SIG-M5 treated with dmso at 0.1 percent for 504 hours (cell line): ENCODE results near the gene ZGLP1.
"Not testable (repeated sequence)": the region's sequence is repeated elsewhere in the genome, so short reads cannot be mapped to it uniquely, and the experiment has no call there.

Source experiments
- DNase-seq: peaks from one replicate; lab custom pipeline; 2025; ENCODE audit not compliant: unreplicated experiment; lab: John Stamatoyannopoulos, UW

ZGLP1 gene

GRCh38 chr19:10309423-10309822, at the start of gene ZGLP1:
ZGLP1 (minus strand) TSS chr19:10309815.
- DNase-seq: no peak

- no peak for DNase-seq
These were observed 46.8 kb upstream of the ZGLP1 start for GRCh38 chr19:10356431-10356830.

GRCh38 chr19:10353793-10354391, 44.3 kb upstream of the ZGLP1 start:
- DNase-seq: no peak

DNA sequence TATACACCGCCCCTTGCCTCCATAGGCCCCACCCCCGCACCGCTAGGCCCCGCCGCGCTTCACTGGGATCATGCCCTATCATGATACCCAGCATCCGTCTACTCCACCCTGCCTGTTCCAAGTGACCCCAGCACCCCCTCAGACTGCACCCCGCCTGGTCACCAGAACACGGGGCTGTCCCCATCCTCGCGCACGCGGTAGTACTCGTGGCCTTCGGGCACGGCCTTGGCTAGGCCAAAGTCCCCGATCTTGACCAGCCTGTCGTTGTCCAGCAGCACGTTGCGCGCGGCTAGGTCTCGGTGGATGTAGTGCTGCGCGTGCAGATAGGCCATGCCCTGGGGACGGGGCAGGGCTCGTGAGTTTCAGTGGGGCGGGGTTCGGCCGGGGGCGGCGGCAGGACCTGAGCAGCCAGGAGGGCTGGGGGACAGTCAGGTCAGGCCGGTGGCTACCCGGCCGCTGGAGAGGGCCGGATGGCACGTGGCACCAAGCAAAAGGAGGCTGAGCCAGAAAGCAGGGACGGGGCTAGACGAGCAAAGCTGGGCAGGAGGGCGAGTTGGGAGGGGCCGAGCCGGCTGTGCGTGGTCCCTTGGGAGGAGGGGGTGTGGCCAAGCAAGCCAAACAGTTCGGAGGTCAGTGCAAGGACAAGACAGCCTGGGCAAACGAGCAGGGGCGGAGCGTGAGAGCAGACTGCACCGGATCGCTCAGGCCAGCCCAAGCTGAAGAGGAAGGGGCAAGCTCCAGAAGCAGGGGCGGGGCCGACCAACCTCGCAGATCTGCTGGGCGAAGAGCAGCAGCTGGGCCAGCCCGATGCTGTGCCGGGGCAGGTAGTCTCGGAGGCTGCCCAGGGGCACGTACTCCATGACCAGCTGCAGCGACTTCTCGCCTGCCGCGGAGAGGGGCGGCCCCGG, 43.4 kb upstream of the ZGLP1 start:
- DNase-seq: no peak

DNA sequence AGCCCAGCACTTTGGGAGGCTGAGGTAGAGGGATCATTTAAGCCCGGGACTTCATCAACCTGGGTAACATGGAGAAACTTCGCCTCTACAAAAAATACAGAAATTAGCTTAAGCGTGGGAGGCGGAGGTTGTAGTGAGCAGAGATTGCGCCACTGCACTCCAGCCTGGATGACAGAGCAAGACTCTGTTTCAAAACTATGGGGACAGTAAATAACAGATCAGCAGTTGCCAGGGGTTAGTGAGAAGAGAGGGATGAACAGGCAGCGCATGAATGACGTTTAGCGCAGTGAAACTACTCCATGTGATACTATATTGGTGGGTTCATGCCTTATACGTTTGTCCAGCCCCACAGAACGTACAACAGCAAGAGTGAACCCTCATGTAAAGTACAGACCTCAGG, 36.9 kb upstream of the ZGLP1 start:
- peak; percentile 93 for DNase-seq

DNA sequence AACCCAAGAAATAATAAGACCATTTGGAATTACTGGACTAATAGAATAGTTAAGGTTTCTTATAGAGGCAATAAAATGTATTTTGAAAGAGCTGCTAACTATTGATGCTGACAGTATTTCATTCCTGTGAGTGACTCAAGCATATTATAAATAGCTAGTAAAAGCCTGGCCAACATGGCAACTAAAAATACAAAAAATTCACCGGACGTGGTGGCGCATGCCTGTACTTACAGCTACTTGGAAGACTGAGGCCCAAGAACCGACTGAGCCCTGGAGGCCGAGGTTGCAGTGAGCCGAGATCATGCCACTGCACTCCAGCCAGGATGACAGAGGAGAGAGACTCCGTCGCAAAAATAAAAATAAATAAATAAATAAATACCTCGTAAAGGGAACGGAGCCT, 35.2 kb upstream of the ZGLP1 start:
- no peak for DNase-seq

DNA sequence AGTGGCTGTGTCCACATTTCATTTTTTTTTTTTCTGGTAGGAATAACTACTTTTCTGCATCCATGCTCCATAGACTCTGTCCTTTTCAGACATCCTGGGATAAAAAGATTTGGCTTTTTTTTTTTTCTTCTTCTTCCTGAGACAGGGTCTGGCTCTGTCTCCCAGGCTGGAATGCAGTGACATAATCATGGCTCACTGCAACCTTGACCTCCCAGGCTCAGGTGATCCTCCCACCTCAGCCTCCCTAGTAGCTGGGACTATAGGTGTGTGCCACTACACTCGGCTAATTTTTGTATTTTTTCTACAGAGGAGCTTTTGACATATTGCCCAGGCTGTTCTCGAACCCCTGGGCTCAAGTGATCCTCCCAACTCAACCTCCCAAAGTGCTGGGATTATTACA, 33.9 kb upstream of the ZGLP1 start:
- no peak for DNase-seq

DNA sequence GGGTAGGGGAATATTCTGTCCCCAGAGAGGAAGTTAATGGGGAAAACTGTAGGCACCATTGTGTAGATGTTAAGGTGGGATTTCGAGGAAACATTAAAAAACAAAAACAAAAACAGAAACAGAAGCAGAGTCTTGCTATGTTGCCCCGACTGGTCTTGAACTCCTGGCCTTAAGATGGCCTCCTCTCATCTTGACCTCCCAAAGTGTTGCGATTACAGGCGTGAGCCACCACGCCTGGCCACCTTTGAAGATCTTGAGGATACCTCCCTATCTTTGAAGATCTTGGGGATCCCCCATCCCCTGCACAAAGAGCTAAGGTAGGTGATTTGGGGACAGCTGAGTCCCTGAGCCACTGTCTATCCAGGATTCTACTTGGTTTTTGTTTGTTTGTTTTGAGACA, 30.4 kb upstream of the ZGLP1 start:
- DNase-seq: no peak

DNA sequence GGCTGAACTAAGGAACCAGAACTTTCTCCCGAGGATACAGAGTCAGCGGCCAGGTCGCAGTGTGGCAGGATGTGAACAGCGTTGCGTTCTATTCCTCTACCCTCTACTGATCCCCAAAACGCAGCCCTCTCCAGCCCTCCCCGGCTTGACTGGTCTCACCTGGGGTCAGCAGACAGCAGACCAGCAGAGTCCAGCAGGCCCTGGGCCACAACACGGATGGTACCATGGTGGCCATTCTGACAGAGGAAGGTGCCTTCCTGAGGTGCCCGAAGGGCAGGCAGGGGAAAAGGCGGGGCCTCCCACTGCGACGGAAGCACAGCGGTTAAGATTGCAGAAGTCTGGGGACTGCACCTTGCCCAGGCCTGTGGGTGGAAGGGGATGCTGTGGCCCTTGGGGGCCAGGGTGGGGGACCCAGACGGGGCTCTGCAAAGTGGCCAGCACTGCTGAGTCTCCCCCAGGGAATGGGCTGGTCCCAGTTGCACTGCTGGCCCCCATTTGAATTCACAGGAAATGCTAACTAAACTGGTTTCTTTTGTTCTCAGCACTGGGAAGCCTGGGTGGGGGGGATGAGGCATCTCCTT, 29.9 kb upstream of the ZGLP1 start, which contains the start of gene ICAM3:
Gene ICAM3, minus strand, starts transcription at position 245 of the 581 bp plus-strand sequence. Its CDS starts 10 bp downstream, at position 235.
- peak; percentile 46 for DNase-seq

DNA sequence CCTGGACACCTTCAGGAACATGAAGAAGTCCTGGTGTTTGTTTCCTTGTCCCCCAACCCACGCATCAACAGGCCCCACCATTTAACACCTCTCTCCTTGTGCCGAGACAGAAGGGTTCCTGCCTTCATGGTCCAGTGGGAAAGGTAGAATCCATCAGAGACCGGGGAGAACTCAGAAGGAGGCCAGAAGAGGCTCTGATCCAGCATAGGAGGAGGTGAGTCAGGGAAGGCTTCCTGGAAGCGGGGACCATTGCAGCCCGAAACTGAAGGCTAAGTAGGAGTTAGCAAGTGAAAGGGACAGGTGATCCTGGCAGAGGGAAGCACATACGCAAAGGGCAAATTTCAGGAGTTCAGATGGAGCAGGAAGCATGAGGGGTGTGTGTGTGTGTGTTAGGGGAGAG, 29.3 kb upstream of the ZGLP1 start:
- no peak for DNase-seq

GRCh38 chr19:10336725-10337124, 27.1 kb upstream of the ZGLP1 start:
- DNase-seq: not testable (repeated sequence)

- DNase-seq: no peak
These were observed 25.9 kb upstream of the ZGLP1 start for GRCh38 chr19:10335352-10335985.

DNA sequence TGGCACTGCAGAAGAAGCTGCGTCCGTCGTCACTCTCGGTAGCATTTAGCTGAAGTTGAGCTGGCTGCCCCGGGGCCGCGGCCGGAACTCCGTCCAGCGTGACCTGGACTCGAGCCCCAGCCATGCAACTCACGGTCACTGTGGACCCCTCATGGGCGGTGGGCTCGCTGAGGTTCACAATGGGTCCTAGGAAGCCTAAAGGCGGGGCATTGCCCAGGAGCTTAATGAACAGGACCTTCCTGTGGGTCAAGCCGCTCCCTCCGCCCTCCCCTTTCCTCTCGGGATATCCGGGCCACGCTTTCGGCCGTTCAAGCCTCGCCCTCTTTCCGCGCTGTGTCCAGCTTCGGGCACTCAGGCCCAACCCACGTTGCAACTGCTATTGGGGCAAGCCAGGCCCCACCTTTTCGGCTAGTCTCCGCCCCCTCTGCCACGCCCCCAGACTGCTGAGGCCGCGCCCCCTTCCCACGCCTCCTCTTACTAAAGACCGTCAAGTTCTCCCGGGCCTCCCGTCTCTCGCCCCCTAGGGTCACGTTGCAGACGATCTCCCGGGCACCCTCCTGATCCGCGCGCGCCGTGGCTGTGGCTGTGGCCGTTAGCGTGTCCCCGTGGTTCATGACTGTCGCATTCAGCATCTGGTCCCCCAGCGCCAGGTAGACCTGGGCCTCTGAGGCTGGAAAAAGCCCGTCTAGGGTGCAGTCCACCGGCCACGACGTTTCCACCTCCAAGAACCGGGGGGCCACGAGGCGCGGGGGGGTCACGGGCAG, 25.2 kb upstream of the ZGLP1 start:
- peak; percentile 45 for DNase-seq

DNA sequence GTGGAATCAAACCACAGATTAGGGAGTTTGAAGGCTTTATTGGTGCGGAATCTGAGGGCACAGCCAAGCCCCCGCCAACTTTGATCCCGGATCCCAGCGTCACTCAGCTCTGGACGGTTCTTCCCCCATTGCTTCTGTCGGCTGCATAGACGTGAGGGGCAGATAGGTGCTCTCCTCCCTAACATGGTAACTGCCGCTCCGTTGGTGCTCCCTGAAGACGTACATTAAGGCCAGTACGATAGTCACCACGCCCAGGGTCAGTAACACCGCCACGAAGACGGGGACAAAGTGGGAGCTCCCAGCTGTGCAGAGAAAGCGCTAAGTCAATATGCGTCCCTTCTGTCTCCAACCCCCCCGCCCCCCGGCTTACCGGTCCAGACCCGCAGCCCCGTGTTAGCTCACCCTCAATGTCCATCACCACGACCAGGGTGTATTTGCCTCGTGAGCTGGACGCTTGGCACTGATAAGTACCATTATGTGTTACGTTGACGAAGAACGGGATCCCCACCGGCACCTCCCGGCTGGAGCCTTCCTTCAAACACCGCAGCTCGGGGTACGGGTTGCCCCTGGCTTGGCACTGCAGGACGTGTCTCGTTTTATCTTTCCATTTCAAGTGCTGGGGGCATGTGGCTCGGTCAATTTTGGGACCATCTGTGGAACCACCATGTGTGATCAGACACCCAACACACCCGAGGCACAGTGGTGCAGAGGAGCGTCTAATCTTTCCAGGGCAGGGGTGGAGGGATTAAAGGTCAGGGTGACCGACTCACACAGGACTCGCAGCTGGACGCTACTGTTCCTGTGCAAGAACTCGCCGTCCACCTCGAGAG, 24.4 kb upstream of the ZGLP1 start:
- no peak for DNase-seq

- DNase-seq: peak; percentile 93
These were observed 23.5 kb upstream of the ZGLP1 start, which contains the start of gene RAVER1 for GRCh38 chr19:10332965-10333757. RAVER1 (minus strand) TSS chr19:10333529; CDS start chr19:10333507, 22 bp downstream.

DNA sequence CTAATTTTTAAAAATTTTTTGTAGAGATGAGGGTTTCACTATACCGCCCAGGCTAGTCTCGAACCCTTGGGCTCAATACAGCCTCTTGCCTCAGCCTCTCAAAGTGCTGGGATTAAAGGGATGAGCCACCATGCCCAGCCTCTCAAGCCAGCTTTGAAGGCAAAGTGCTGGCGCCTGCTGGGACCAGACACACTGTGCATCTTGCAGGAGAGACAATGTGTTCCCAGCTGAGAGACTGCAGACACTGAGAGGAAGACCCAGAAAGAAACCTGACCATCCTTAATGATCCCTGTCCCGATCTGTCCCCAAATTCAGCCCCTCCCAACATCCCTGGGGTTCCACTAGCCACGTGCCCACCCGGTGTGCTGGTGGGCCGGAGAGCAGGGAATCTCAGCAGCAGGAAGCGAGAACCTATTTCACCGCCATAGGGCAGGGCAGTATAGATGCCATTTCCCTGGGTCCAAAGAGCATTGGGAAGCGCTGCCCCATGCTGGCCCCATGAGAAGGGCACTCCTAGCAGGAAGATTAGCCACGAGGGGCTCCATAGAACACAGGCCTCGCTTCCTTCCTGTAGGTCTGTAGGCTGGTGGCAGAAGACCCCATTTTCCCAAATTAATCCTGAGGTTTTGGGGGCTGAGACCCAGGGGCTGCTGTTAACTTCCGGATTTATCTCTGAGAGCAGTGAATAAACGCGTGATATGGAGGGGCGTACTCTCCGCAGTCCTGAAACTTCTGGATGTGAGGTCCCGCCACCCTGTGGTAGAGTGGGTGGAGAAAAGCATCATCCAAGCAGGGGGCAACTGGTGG, 22.7 kb upstream of the ZGLP1 start:
- no peak for DNase-seq

DNA sequence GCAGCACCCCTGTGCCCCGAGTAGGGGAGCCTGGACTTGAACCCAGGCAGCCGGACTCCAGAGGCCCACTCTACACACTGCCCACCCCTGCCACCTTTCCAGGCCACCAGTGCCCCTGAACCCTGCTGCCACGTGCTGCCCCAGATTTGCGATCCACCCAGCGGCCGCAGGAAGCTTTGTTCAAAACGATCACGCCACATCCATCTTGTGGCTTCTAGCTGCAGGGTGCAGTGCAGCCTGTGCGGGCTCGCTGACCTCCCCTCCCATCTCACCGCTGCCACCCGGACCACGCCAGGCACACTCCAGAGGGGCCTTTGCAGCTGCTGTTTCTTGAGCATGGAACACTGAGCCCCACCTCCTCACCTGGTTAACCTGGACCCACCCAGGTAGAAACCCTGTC, 19.9 kb upstream of the ZGLP1 start:
- DNase-seq: no peak
